ENCODE measurements around the gene INPP4B.

- TF ChIP-seq MYC (IDR thresholded peaks at IDR 0.05; ENCODE audit: low read depth, low read length) = no peak
- TF ChIP-seq CTCF (IDR thresholded peaks at IDR 0.05; ENCODE audit: low read depth, low read length) = no peak
Observed at GRCh38 chr4:142540483-142540804, 305.7 kb downstream of the INPP4B start.

All from NB4 (cell line).